Panc1 (cell line): ENCODE data around the gene ALOX15B. TPM values are rescaled to one million over a fixed set of nuclear protein-coding genes. Genes with fewer than 3 reads are reported as not detected.

ENCODE experiments used
- ATAC-seq: fragments of 200-7000 bp; cut with Tn5 transposase; 2 replicates; pipeline ENCODE4 v1.9.1; 2020; ENCODE audit warnings: mild to moderate bottlenecking, moderate library complexity
- BruUV-seq: library from RNA; stranded (reverse); fragments of 400-500 nt; replicated peaks from 2 replicates; lab custom pipeline; 2021; lab: Mats Ljungman, UMichigan
- CTCF ChIA-PET: fragments of 300-600 bp; sonication (Branson Sonifier 250); formaldehyde crosslinking; loops from one replicate; lab custom pipeline; 2022; ENCODE audit warnings: antibody characterized with exemption; lab: Charles Lee
- POLR2A ChIA-PET: fragments of 300-600 bp; sonication (Branson Sonifier 250); formaldehyde crosslinking; loops from one replicate; lab custom pipeline; 2022; ENCODE audit warnings: antibody characterized with exemption; lab: Charles Lee
- DNase-seq: peaks from one replicate; pipeline ENCODE4 v3.0.0-alpha.2; 2010; ENCODE audit warnings: low read depth, low spot score
- H3K27ac ChIP-seq: 2 replicates; pipeline ENCODE4 v1.5.1; 2011; ENCODE audit warnings: mild to moderate bottlenecking, low read length, inconsistent platforms
- H3K27me3 ChIP-seq: fragments of 200-500 bp; sonication (Bioruptor generic); 2 replicates; pipeline ENCODE4 v1.6.0; 2014; ENCODE audit warnings: low read length, inconsistent platforms; ENCODE audit not compliant: control insufficient read depth, insufficient read depth
- H3K36me3 ChIP-seq: fragments of 200-500 bp; sonication (Bioruptor generic); 2 replicates; pipeline ENCODE4 v1.5.1; 2014; ENCODE audit warnings: inconsistent platforms, mild to moderate bottlenecking, low read length, moderate library complexity; ENCODE audit not compliant: control insufficient read depth, insufficient read depth
- H3K4me1 ChIP-seq: 2 replicates; pipeline ENCODE4 v1.5.1; 2011; ENCODE audit warnings: inconsistent platforms, mild to moderate bottlenecking, low read length, moderate library complexity; ENCODE audit not compliant: control insufficient read depth, insufficient read depth
- H3K4me3 ChIP-seq, 2 experiments: 2 replicates each; pipeline ENCODE4 v1.5.1; 2011 to 2012; ENCODE audit warnings: low read depth in 2 of 2, low read length in 2 of 2, mild to moderate bottlenecking in 2 of 2, inconsistent platforms in 1 of 2, moderate library complexity in 1 of 2
- H3K9me3 ChIP-seq: fragments of 200-500 bp; sonication (Bioruptor generic); 2 replicates; pipeline ENCODE4 v1.5.1; 2014; ENCODE audit warnings: low read depth, mild to moderate bottlenecking, inconsistent platforms, low read length, moderate library complexity; ENCODE audit not compliant: control insufficient read depth, insufficient read depth
- CTCF ChIP-seq: fragments of 450-650 bp; IDR thresholded peaks from 2 replicates; pipeline ENCODE4 v1.5.1; 2017; ENCODE audit warnings: mild to moderate bottlenecking
- POLR2AphosphoS5 ChIP-seq: IDR thresholded peaks from 2 replicates; pipeline ENCODE4 v1.6.1; 2012; ENCODE audit warnings: mild to moderate bottlenecking, low read depth, low read length, moderate library complexity
- SIN3A ChIP-seq: IDR thresholded peaks from 2 replicates; pipeline ENCODE4 v1.6.1; 2012; ENCODE audit warnings: low read depth, mild to moderate bottlenecking, low read length, moderate library complexity, borderline replicate concordance; ENCODE audit not compliant: insufficient read depth
- TCF7L2 ChIP-seq: IDR thresholded peaks from 2 replicates; pipeline ENCODE4 v1.6.1; 2011; ENCODE audit warnings: mild to moderate bottlenecking, low read depth, low read length, inconsistent platforms
- in situ Hi-C: cut with HindIII; loops from 2 replicates; pipeline ENCODE4 v1.10.0; 2016; ENCODE audit warnings: low sequenced_read_pairs, low pct_unique_long_range_greater_than_20kb
- intact Hi-C: fragments of 100-400 bp; cut with micrococcal nuclease; formaldehyde crosslinking; loops from one replicate; pipeline ENCODE4 v1.10.0; 2022; ENCODE audit not compliant: unreplicated experiment
- total RNA-seq: library from RNA; stranded (reverse); gene quantifications from one replicate; pipeline ENCODE4 v1.2.1, GENCODE V29; 2021; ENCODE audit not compliant: unreplicated experiment
- TF ChIP-seq, protein P1 (sequence below), 2 experiments: IDR thresholded peaks; 2 replicates each; pipeline ENCODE4 v1.6.1; 2011 to 2012; ENCODE audit warnings: low read depth in 2 of 2, control low read depth in 1 of 2, low read length in 1 of 2, mild to moderate bottlenecking in 1 of 2, moderate library complexity in 1 of 2; ENCODE audit not compliant: insufficient read depth in 1 of 2

ALOX15B gene
- total RNA-seq, 1 experiment from 2014 or later, result not detected

- Histone ChIP-seq H3K9me3 (no peaks in the 10 kb centered on the region), H3K4me3 (no peak overlapping the region), H3K36me3 (no peaks in the 10 kb centered on the region), H3K27me3 (no peaks in the 10 kb centered on the region; the same call in none of the 2 replicates), H3K27ac (no peak overlapping the region), H3K4me1 (no peaks in the 10 kb centered on the region)
- in situ Hi-C loops, result no loop called here
- BruUV-seq, result no TSS peak
- DNase-seq, result no peak
- TF ChIP-seq CTCF, result no peak
- no peak for TF ChIP-seq POLR2AphosphoS5
- no peak for TF ChIP-seq SIN3A
- TF ChIP-seq TCF7L2, result no peak
- TF ChIP-seq, protein P1, sequence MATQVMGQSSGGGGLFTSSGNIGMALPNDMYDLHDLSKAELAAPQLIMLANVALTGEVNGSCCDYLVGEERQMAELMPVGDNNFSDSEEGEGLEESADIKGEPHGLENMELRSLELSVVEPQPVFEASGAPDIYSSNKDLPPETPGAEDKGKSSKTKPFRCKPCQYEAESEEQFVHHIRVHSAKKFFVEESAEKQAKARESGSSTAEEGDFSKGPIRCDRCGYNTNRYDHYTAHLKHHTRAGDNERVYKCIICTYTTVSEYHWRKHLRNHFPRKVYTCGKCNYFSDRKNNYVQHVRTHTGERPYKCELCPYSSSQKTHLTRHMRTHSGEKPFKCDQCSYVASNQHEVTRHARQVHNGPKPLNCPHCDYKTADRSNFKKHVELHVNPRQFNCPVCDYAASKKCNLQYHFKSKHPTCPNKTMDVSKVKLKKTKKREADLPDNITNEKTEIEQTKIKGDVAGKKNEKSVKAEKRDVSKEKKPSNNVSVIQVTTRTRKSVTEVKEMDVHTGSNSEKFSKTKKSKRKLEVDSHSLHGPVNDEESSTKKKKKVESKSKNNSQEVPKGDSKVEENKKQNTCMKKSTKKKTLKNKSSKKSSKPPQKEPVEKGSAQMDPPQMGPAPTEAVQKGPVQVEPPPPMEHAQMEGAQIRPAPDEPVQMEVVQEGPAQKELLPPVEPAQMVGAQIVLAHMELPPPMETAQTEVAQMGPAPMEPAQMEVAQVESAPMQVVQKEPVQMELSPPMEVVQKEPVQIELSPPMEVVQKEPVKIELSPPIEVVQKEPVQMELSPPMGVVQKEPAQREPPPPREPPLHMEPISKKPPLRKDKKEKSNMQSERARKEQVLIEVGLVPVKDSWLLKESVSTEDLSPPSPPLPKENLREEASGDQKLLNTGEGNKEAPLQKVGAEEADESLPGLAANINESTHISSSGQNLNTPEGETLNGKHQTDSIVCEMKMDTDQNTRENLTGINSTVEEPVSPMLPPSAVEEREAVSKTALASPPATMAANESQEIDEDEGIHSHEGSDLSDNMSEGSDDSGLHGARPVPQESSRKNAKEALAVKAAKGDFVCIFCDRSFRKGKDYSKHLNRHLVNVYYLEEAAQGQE (IDR thresholded peaks at IDR 0.05; ENCODE audit: insufficient read depth in 1 of 2, low read depth in 2 of 2, low read length in 1 of 2), result no peak
- ChIA-PET POLR2A (no interaction called here), CTCF (no interaction called here)
- no peak for ATAC-seq
- intact Hi-C loops, result no loop called here
Observed at GRCh38 chr17:8025176-8025911, 13.5 kb upstream of the ALOX15B start.

DNA sequence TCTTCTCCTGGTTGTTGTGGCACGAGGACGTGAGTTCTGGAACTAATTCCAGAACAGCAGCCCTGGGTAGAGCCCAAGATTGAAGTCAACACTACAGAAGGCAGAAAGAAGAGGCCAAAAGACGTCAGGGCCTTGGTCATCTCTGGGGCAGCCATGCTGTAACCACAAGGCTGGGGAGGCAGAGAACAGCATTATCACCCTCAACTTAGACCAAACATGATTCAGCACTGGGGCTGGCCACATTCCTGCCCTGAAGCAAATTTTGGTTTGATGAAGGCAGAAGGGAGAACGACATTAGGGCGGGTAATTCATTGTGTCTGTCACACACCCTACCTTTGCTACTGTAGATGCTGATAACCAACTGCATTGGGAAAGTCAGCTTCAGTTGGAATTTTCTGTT, 9.7 kb upstream of the ALOX15B start:
- in situ Hi-C loops (no loop called here), intact Hi-C loops (no loop called here)
- Histone ChIP-seq H3K27ac (no peak overlapping the region), H3K4me1 (no peaks in the 10 kb centered on the region), H3K27me3 (no peaks in the 10 kb centered on the region; the same call in none of the 2 replicates), H3K9me3 (no peaks in the 10 kb centered on the region), H3K4me3 (no peak overlapping the region), H3K36me3 (no peaks in the 10 kb centered on the region)
- no TSS peak for BruUV-seq
- TF ChIP-seq SIN3A (no peak), POLR2AphosphoS5 (no peak), CTCF (no peak), TCF7L2 (no peak)
- TF ChIP-seq, protein P1 (IDR thresholded peaks at IDR 0.05; ENCODE audit: insufficient read depth in 1 of 2, low read depth in 2 of 2, low read length in 1 of 2), result no peak
- ATAC-seq, result no peak
- DNase-seq, result no peak
- ChIA-PET POLR2A (no interaction called here), CTCF (no interaction called here)
